Measurements from ENCODE around the gene GPR161. TPM values are rescaled to one million over a fixed set of nuclear protein-coding genes. Genes with fewer than 3 reads are reported as not detected.

GPR161 gene
- total RNA-seq, 1 experiment from 2014 or later, result 2.4 TPM

DNA sequence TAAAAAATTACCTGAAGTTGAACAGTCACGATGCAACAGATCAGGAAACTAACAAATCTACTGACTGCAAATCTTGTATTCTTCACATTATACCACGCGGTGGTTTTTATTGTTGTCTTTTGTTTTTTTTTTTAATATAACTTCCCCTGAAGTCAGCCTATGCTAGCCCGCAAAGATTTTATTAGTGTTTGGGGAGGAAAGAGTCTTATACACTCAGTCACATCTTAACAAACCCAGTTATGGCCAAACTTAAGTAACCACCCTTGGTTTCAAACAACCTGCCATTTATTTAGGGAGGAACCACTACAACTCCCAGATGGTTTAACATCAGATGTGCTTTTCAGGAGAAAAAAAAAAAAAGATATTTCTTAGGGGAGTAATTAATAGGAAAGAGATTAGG lies 15.2 kb upstream of the GPR161 start:
- Histone ChIP-seq H3K4me3 (ENCODE audit: low read depth in 2 of 2, low read length in 2 of 2) (no peak overlapping the region), H3K27ac (ENCODE audit: low read length) (no peak overlapping the region), H3K4me1 (ENCODE audit: control insufficient read depth, insufficient read depth, low read length) (no peaks in the 10 kb centered on the region), H3K36me3 (ENCODE audit: control insufficient read depth, insufficient read depth, low read length) (no peaks in the 10 kb centered on the region), H3K27me3 (ENCODE audit: control insufficient read depth, insufficient read depth, low read length) (no peaks in the 10 kb centered on the region), H3K9me3 (ENCODE audit: control insufficient read depth, insufficient read depth, low read depth, low read length) (no peaks in the 10 kb centered on the region)
- in situ Hi-C loops (cut with HindIII; ENCODE audit: low pct_unique_long_range_greater_than_20kb, low sequenced_read_pairs) (no loop called here), intact Hi-C loops (cut with micrococcal nuclease; ENCODE audit: unreplicated experiment) (no loop called here)
- DNase-seq (ENCODE audit: low read depth, low spot score), result no peak
- no TSS peak for BruUV-seq (replicated peaks)
- ATAC-seq, result no peak
- CTCF ChIA-PET, result interaction anchor here (0.6 kb wide), 1 partner anchor 333 kb away, joined by 3 read pairs; no protein-coding TSS in a partner anchor
- POLR2A ChIA-PET, result no interaction called here
- TF ChIP-seq TCF7L2 (IDR thresholded peaks at IDR 0.05; ENCODE audit: low read depth, low read length) (no peak), POLR2AphosphoS5 (IDR thresholded peaks at IDR 0.05; ENCODE audit: low read depth, low read length) (no peak), SIN3A (IDR thresholded peaks at IDR 0.05; ENCODE audit: borderline replicate concordance, insufficient read depth, low read depth, low read length) (no peak)
- TF ChIP-seq, protein P1, sequence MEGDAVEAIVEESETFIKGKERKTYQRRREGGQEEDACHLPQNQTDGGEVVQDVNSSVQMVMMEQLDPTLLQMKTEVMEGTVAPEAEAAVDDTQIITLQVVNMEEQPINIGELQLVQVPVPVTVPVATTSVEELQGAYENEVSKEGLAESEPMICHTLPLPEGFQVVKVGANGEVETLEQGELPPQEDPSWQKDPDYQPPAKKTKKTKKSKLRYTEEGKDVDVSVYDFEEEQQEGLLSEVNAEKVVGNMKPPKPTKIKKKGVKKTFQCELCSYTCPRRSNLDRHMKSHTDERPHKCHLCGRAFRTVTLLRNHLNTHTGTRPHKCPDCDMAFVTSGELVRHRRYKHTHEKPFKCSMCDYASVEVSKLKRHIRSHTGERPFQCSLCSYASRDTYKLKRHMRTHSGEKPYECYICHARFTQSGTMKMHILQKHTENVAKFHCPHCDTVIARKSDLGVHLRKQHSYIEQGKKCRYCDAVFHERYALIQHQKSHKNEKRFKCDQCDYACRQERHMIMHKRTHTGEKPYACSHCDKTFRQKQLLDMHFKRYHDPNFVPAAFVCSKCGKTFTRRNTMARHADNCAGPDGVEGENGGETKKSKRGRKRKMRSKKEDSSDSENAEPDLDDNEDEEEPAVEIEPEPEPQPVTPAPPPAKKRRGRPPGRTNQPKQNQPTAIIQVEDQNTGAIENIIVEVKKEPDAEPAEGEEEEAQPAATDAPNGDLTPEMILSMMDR (IDR thresholded peaks at IDR 0.05), result no peak
- TF ChIP-seq, protein P2, sequence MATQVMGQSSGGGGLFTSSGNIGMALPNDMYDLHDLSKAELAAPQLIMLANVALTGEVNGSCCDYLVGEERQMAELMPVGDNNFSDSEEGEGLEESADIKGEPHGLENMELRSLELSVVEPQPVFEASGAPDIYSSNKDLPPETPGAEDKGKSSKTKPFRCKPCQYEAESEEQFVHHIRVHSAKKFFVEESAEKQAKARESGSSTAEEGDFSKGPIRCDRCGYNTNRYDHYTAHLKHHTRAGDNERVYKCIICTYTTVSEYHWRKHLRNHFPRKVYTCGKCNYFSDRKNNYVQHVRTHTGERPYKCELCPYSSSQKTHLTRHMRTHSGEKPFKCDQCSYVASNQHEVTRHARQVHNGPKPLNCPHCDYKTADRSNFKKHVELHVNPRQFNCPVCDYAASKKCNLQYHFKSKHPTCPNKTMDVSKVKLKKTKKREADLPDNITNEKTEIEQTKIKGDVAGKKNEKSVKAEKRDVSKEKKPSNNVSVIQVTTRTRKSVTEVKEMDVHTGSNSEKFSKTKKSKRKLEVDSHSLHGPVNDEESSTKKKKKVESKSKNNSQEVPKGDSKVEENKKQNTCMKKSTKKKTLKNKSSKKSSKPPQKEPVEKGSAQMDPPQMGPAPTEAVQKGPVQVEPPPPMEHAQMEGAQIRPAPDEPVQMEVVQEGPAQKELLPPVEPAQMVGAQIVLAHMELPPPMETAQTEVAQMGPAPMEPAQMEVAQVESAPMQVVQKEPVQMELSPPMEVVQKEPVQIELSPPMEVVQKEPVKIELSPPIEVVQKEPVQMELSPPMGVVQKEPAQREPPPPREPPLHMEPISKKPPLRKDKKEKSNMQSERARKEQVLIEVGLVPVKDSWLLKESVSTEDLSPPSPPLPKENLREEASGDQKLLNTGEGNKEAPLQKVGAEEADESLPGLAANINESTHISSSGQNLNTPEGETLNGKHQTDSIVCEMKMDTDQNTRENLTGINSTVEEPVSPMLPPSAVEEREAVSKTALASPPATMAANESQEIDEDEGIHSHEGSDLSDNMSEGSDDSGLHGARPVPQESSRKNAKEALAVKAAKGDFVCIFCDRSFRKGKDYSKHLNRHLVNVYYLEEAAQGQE (IDR thresholded peaks at IDR 0.05; ENCODE audit: insufficient read depth in 1 of 2, low read depth in 2 of 2, low read length in 1 of 2), result no peak

- H3K27me3 ChIP-seq (ENCODE audit: control insufficient read depth, insufficient read depth, low read length), result no peaks in the 10 kb centered on the region
- POLR2A ChIA-PET, result no interaction called here
- no peak overlapping the region for H3K27ac ChIP-seq (ENCODE audit: low read length)
- in situ Hi-C loops (cut with HindIII; ENCODE audit: low pct_unique_long_range_greater_than_20kb, low sequenced_read_pairs) (no loop called here), intact Hi-C loops (cut with micrococcal nuclease; ENCODE audit: unreplicated experiment) (no loop called here)
- H3K36me3 ChIP-seq (ENCODE audit: control insufficient read depth, insufficient read depth, low read length), result no peaks in the 10 kb centered on the region
- CTCF ChIA-PET, result no interaction called here
- H3K4me1 ChIP-seq (ENCODE audit: control insufficient read depth, insufficient read depth, low read length), result no peaks in the 10 kb centered on the region
- DNase-seq (ENCODE audit: low read depth, low spot score), result no peak
- ATAC-seq, result no peak
- H3K4me3 ChIP-seq (ENCODE audit: low read depth in 2 of 2, low read length in 2 of 2), result no peak overlapping the region
- H3K9me3 ChIP-seq (ENCODE audit: control insufficient read depth, insufficient read depth, low read depth, low read length), result no peaks in the 10 kb centered on the region
- BruUV-seq (replicated peaks), result no TSS peak
- TF ChIP-seq TCF7L2 (IDR thresholded peaks at IDR 0.05; ENCODE audit: low read depth, low read length) (no peak), POLR2AphosphoS5 (IDR thresholded peaks at IDR 0.05; ENCODE audit: low read depth, low read length) (no peak), SIN3A (IDR thresholded peaks at IDR 0.05; ENCODE audit: borderline replicate concordance, insufficient read depth, low read depth, low read length) (no peak)
- TF ChIP-seq, protein P2 (IDR thresholded peaks at IDR 0.05; ENCODE audit: insufficient read depth in 1 of 2, low read depth in 2 of 2, low read length in 1 of 2), result no peak
- TF ChIP-seq, protein P1 (IDR thresholded peaks at IDR 0.05), result no peak
Observed at GRCh38 chr1:168150283-168150682, 13.6 kb upstream of the GPR161 start.
